Measurements from ENCODE around the gene FMR1NB. TPM values are rescaled to one million over a fixed set of nuclear protein-coding genes. Genes with fewer than 3 reads are reported as not detected.

The FMR1NB gene
- total and polyA plus RNA-seq, 2 of the 8 experiments (the other 6 are each of a cell fraction or from before 2014, with no cell fraction given) = not detected

GRCh38 chrX:148043271-148043855 lies 62.2 kb downstream of the FMR1NB start:
- Histone ChIP-seq H3K14ac (ENCODE audit: insufficient read length) (no peak overlapping the region), H3K4me2 (ENCODE audit: insufficient read depth in 1 of 2, low read depth in 2 of 2, low read length in 2 of 2) (no peak overlapping the region), H3K79me2 (ENCODE audit: control insufficient read depth in 1 of 2, insufficient read depth in 2 of 2, low read length in 2 of 2) (no peaks in the 10 kb centered on the region), H4K91ac (replicated peaks; ENCODE audit: insufficient read length, low read length) (no peak overlapping the region), H3K79me1 (ENCODE audit: low read depth, low read length) (no peaks in the 10 kb centered on the region), H3K4me3 (ENCODE audit: extremely low read depth in 1 of 4, insufficient read depth in 2 of 4, low read depth in 3 of 4, low read length in 4 of 4) (no peak overlapping the region), H2BK20ac (ENCODE audit: low read length) (no peak overlapping the region), H2BK120ac (replicated peaks; ENCODE audit: low read depth, low read length) (no peak overlapping the region), H3K9ac (replicated peaks in 1 of 4; ENCODE audit: extremely low read depth in 1 of 4, low read depth in 3 of 4, low read length in 3 of 4) (no peak overlapping the region), H2AK5ac (ENCODE audit: low read depth, low read length) (no peak overlapping the region), H2AFZ (ENCODE audit: low read length) (no peak overlapping the region), H3K4ac (replicated peaks; ENCODE audit: insufficient read length, low read depth, low read length) (no peak overlapping the region), H3K36me3 (ENCODE audit: control insufficient read depth in 2 of 4, insufficient read depth in 4 of 4, low read length in 3 of 4) (no peaks in the 10 kb centered on the region), H3K56ac (replicated peaks; ENCODE audit: insufficient read length, low read depth, low read length) (no peak overlapping the region), H3K9me3 (ENCODE audit: insufficient read depth in 2 of 2, low read depth in 1 of 2, low read length in 1 of 2) (no peaks in the 10 kb centered on the region), H2BK5ac (ENCODE audit: low read depth, low read length) (no peak overlapping the region), H3K27ac (ENCODE audit: low read depth, low read length) (no peak overlapping the region), H4K20me1 (replicated peaks in 1 of 2; ENCODE audit: control insufficient read depth in 1 of 2, insufficient read depth in 2 of 2, low read length in 2 of 2) (no peaks in the 10 kb centered on the region), H3K23ac (ENCODE audit: insufficient read length) (no peak overlapping the region), H3K27me3 (replicated peaks in 1 of 4; ENCODE audit: control insufficient read depth in 3 of 4, extremely low read depth in 1 of 4, insufficient read depth in 3 of 4, low read length in 3 of 4) (no peaks in the 10 kb centered on the region), H3K18ac (ENCODE audit: extremely low read depth, low read length) (no peak overlapping the region), H2BK12ac (ENCODE audit: low read depth, low read length) (no peak overlapping the region), H4K8ac (ENCODE audit: extremely low read depth, insufficient read depth, low read length) (no peak overlapping the region), H4K5ac (ENCODE audit: insufficient read length, low read depth, low read length) (no peak overlapping the region), H3K4me1 (replicated peaks in 1 of 4; ENCODE audit: control insufficient read depth in 3 of 4, insufficient read depth in 4 of 4, low read length in 3 of 4) (no peaks in the 10 kb centered on the region), H3K23me2 (ENCODE audit: low read depth, low read length) (no peaks in the 10 kb centered on the region), H2BK15ac (ENCODE audit: low read length) (no peak overlapping the region)
- TF ChIP-seq SAP30 (IDR thresholded peaks at IDR 0.05; ENCODE audit: insufficient read depth, insufficient replicate concordance, low read length) (no peak), HDAC2 (IDR thresholded peaks at IDR 0.05; ENCODE audit: borderline replicate concordance in 1 of 2, low read depth in 2 of 2, low read length in 2 of 2) (no peak), SIRT6 (IDR thresholded peaks at IDR 0.05; ENCODE audit: low read length) (no peak), YY1 (IDR thresholded peaks at IDR 0.05; ENCODE audit: low read depth, low read length) (no peak), CREB1 (IDR thresholded peaks at IDR 0.05) (no peak), PHF8 (conservative IDR thresholded peaks at IDR 0.05; ENCODE audit: low read depth, low read length) (no peak), GTF2F1 (IDR thresholded peaks at IDR 0.05; ENCODE audit: borderline replicate concordance, low read depth, low read length) (no peak), HDAC6 (IDR thresholded peaks at IDR 0.05; ENCODE audit: low read depth, low read length) (no peak), SIX5 (IDR thresholded peaks at IDR 0.05; ENCODE audit: low read depth, low read length) (no peak)
- TF ChIP-seq, protein P1, sequence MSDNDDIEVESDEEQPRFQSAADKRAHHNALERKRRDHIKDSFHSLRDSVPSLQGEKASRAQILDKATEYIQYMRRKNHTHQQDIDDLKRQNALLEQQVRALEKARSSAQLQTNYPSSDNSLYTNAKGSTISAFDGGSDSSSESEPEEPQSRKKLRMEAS (IDR thresholded peaks at IDR 0.05) = no peak
- POLR2A ChIA-PET (ENCODE audit: partially characterized antibody) = no interaction called here
- CTCF ChIA-PET (ENCODE audit: partially characterized antibody) = no interaction called here
- no peak for FAIRE-seq
- DNase-seq (ENCODE audit: low read depth in 1 of 2, low spot score in 2 of 2) = no peak
- 100% methylated on average over 2 of the region's 2 CpGs; no CpG with 5 or more reads in 1 of the 2 experiments for WGBS, 2 experiments (ENCODE audit: extremely low coverage in 1 of 2, insufficient coverage in 1 of 2, insufficient read length in 1 of 2, insufficient replicate concordance in 2 of 2, low coverage in 1 of 2, low lambda C conversion rate in 2 of 2, missing lambda C conversion rate in 1 of 2)
